ENCODE results near the gene PPFIA1.

- TF ChIP-seq YY1 (IDR thresholded peaks at IDR 0.05; ENCODE audit: low read depth, low read length), result no peak
- TF ChIP-seq TAF1 (IDR thresholded peaks at IDR 0.05; ENCODE audit: borderline replicate concordance, low read depth, low read length), result no peak
- no peak for TF ChIP-seq EZH2 (IDR thresholded peaks at IDR 0.05; ENCODE audit: borderline replicate concordance, control insufficient read depth, low read depth, low read length)
These were observed 40.8 kb upstream of the PPFIA1 start for GRCh38 chr11:70229737-70230136.

All from GM12878 (cell line).